Fibroblast of pulmonary artery (primary cell): ENCODE measurements around the gene TSPAN10.

Source experiments
- DNase-seq: peaks from one replicate; pipeline ENCODE4 v3.0.0-alpha.2; 2010; ENCODE audit warnings: low read depth
- H3K4me3 ChIP-seq: replicated peaks from 2 replicates; pipeline ENCODE4 v1.5.1; 2011; ENCODE audit warnings: low read depth, mild to moderate bottlenecking, control low read depth, low read length, moderate library complexity
- CTCF ChIP-seq: IDR thresholded peaks from 2 replicates; pipeline ENCODE4 v1.5.1; 2011; ENCODE audit warnings: mild to moderate bottlenecking, control low read depth, low read length, inconsistent platforms; ENCODE audit errors: missing control alignments

TSPAN10 gene

GRCh38 chr17:81636505-81637288, at the start of gene TSPAN10, which contains the start of gene NPLOC4:
TSS of gene TSPAN10 (plus strand) at chr17:81637196. CDS start at chr17:81642413, 5,217 bp downstream.
TSS of gene NPLOC4 (minus strand) at chr17:81637112. CDS start at chr17:81636930, 182 bp downstream.
- H3K4me3 ChIP-seq: peak within 1 kb of the TSS; percentile 93
- peak; percentile 88 for DNase-seq
- TF ChIP-seq CTCF: no peak

GRCh38 chr17:81589612-81590011, 47.4 kb upstream of the TSPAN10 start:
- no peak for TF ChIP-seq CTCF
- H3K4me3 ChIP-seq: no peak overlapping the region
- DNase-seq: no peak

DNA sequence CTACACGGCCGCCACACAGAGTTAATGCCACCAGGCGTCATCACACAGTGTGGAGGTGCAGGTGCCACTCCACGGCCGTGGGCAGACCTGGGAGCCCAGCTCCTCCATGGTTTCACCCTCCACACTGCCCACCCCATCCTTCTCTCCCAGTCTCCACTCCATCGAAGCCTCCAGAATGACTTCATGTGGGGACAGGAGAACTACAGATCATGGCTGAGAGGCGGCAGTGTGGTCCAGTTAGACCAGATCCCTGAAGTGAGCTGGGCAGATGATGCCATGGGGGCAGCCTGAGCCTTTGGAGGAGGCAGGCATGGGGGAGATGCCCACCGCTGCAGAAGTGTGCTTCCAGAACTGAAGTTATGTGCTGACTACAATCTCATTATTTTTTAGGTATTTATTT, 46.9 kb upstream of the TSPAN10 start:
- no peak for DNase-seq
- TF ChIP-seq CTCF: no peak
- no peak overlapping the region for H3K4me3 ChIP-seq

GRCh38 chr17:81591971-81592370, 45.0 kb upstream of the TSPAN10 start:
- H3K4me3 ChIP-seq: no peak overlapping the region
- TF ChIP-seq CTCF: no peak
- no peak for DNase-seq

DNA sequence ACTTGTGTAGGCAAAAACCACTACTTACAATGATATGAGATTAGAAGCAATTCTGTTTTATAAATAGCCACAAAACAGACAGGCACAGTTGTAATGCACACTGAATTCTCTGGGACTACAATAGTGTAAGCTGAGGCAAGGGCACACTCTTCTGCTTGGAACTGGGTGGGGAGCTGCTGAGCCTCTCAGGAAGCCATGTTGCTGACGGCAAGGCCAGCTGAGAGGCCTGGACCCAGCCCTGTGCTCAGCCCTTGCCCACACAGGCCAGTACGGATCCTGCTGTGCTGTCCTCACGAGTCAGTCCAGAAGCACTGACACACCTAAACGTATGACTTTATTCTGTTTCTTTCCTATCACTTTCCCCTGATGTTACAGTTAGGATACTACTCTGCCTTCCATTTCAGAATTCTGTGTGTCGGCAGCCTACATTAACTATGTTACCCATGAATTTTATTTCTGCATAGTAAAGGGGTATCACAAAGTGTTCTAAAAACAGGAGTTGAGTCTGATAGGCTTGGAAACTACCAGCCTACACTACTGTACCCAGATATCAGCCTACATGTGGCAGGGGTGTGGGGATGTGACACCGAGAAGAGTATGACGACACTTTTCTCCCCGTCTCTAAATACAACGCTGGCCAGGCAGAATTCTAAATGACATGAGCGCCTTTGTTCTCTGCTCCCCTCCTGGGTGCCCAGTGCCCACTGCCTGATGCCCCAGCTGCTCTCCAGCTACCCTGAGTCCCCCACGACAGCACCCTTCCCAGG, 43.7 kb upstream of the TSPAN10 start:
- DNase-seq: no peak
- no peak for TF ChIP-seq CTCF
- no peak overlapping the region for H3K4me3 ChIP-seq

DNA sequence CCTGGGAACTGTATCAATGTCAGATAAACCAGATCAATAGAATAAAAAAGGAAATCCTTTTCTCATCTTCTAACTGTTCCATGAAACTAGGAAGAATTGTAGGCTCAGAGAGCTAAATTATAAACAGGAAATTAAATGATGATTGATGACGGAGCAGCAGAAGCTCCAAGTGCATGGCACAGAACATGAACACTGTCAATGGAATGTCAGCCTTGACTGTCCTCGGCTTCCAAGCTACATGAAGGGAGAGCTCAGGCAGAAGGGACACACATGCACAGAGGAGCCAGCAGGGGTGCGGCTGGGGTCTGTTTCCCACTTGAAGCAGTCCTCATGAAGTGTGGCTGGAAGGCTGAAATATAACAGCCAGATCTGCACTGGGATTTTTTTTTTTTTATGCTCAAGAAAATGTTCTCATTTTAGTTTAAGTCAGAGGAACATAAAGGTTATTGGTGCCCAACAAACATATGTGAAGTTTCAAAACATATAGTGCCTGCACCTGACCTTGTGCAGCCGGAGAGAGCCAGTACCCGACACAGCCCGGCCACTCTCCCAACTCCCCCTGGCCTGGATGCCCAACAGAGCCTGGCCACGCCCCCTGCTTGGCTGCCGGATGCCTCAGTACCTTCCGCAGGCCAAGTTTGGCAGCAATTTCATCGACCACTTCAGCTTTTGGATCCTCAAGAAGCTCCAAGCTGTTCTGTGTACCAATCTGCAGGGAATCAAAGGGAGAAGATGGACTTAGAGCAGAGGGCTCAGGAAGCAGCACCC, 37.1 kb upstream of the TSPAN10 start:
- peak; percentile 42 for DNase-seq
- H3K4me3 ChIP-seq: no peak overlapping the region
- no peak for TF ChIP-seq CTCF
